ENCODE measurements around the gene PRDX4.

GRCh38 chrX:23720117-23720677 lies 52.9 kb downstream of the PRDX4 start:
- TF ChIP-seq CTCF (IDR thresholded peaks at IDR 0.05; ENCODE audit: poor library complexity): no peak
- TF ChIP-seq EZH2 (IDR thresholded peaks at IDR 0.05; ENCODE audit: borderline replicate concordance): no peak
- TF ChIP-seq EZH2phosphoT487 (IDR thresholded peaks at IDR 0.05; ENCODE audit: low read depth, severe bottlenecking, unreplicated experiment): no peak

Data from hepatocyte (in vitro differentiated cells).